Calu3 (cell line): Measurements from ENCODE around the gene SEC24A. TPM values are rescaled to one million over a fixed set of nuclear protein-coding genes. Genes with fewer than 3 reads are reported as not detected.

Experiments
- BruUV-seq: library from RNA; stranded (reverse); fragments of 400-500 nt; replicated peaks from 2 replicates; lab custom pipeline; 2021; lab: Mats Ljungman, UMichigan
- CTCF ChIA-PET: fragments of 300-600 bp; sonication (Branson Sonifier 250); formaldehyde crosslinking; loops from one replicate; lab custom pipeline; 2022; ENCODE audit warnings: antibody characterized with exemption; lab: Charles Lee
- DNase-seq: peaks from one replicate; pipeline ENCODE4 v3.0.0; 2022
- H3K27ac Mint-ChIP-seq: one replicate; pipeline ENCODE4 v1.8.0; 2022; ENCODE audit warnings: mixed read lengths; ENCODE audit not compliant: unreplicated experiment
- H3K27me3 Mint-ChIP-seq: one replicate; pipeline ENCODE4 v1.8.0; 2022; ENCODE audit warnings: mixed read lengths; ENCODE audit not compliant: unreplicated experiment
- H3K36me3 Mint-ChIP-seq: one replicate; pipeline ENCODE4 v1.8.0; 2022; ENCODE audit warnings: mild to moderate bottlenecking, moderate library complexity, mixed read lengths; ENCODE audit not compliant: insufficient read depth, unreplicated experiment
- H3K4me1 Mint-ChIP-seq: one replicate; pipeline ENCODE4 v1.8.0; 2022; ENCODE audit warnings: mild to moderate bottlenecking, low read depth, mixed read lengths; ENCODE audit not compliant: unreplicated experiment
- H3K4me3 Mint-ChIP-seq: one replicate; pipeline ENCODE4 v1.8.0; 2022; ENCODE audit warnings: mild to moderate bottlenecking, low read depth, moderate library complexity, mixed read lengths; ENCODE audit not compliant: unreplicated experiment
- H3K9me3 Mint-ChIP-seq: one replicate; pipeline ENCODE4 v1.8.0; 2022; ENCODE audit warnings: low read depth, mixed read lengths; ENCODE audit not compliant: unreplicated experiment
- CTCF ChIP-seq: fragments of 200-600 bp; IDR thresholded peaks from one replicate; pipeline ENCODE4 v1.8.0; 2022; ENCODE audit warnings: antibody characterized with exemption; ENCODE audit not compliant: unreplicated experiment
- intact Hi-C: fragments of 100-400 bp; cut with micrococcal nuclease; formaldehyde crosslinking; loops from one replicate; pipeline ENCODE4 v1.10.0; 2022; ENCODE audit not compliant: unreplicated experiment
- total RNA-seq: library from RNA; stranded (reverse); gene quantifications from 2 replicates; pipeline ENCODE4 v1.2.3, GENCODE V29; 2022

The SEC24A gene
- total RNA-seq, 1 experiment from 2014 or later = 35.2 TPM

GRCh38 chr5:134724872-134725271 lies 76.3 kb downstream of the SEC24A start:
- no peak for TF ChIP-seq CTCF
- Mint-ChIP-seq H3K4me3 (no peak overlapping the region), H3K27ac (no peak overlapping the region), H3K36me3 (peaks cover 16% of the 10 kb centered on the region), H3K27me3 (no peaks in the 10 kb centered on the region), H3K4me1 (no peaks in the 10 kb centered on the region), H3K9me3 (no peaks in the 10 kb centered on the region)
- CTCF ChIA-PET = interaction anchor here (1.0 kb wide), 1 partner anchor 137 kb away, joined by 3 read pairs; no protein-coding TSS in a partner anchor
- intact Hi-C loops = loop anchor here (5.0 kb wide), 1 partner anchor 48 kb away; no protein-coding TSS in a partner anchor
- DNase-seq = no peak
- BruUV-seq = no TSS peak

GRCh38 chr5:134732819-134733218 lies 84.2 kb downstream of the SEC24A start:
- Mint-ChIP-seq H3K9me3 (no peaks in the 10 kb centered on the region), H3K4me1 (no peaks in the 10 kb centered on the region), H3K27me3 (no peaks in the 10 kb centered on the region), H3K27ac (no peak overlapping the region), H3K4me3 (no peak overlapping the region), H3K36me3 (peaks cover 6% of the 10 kb centered on the region)
- no TSS peak for BruUV-seq
- intact Hi-C loops = loop anchor here (10.0 kb wide), 2 partner anchors 172 to 472 kb away; partner anchors contain the start of gene PCBD2
- TF ChIP-seq CTCF = no peak
- CTCF ChIA-PET = no interaction called here
- no peak for DNase-seq

GRCh38 chr5:134735243-134735642 lies 86.7 kb downstream of the SEC24A start:
- CTCF ChIA-PET = interaction anchor here (0.5 to 0.6 kb wide), 2 partner anchors 35 to 489 kb away, joined by 3 to 4 read pairs; no protein-coding TSS in a partner anchor

GRCh38 chr5:134736173-134736812 lies 87.7 kb downstream of the SEC24A start:
- peaks cover 5% of the 10 kb centered on the region for H3K4me1 Mint-ChIP-seq
- H3K36me3 Mint-ChIP-seq = peaks cover 23% of the 10 kb centered on the region
- no peak for DNase-seq
- CTCF ChIA-PET = interaction anchor here (1.1 to 1.3 kb wide), 2 partner anchors 149 to 169 kb away, joined by 3 read pairs; partner anchors contain the start of gene PCBD2
- no peak for TF ChIP-seq CTCF
- H3K27me3 Mint-ChIP-seq = no peaks in the 10 kb centered on the region
- BruUV-seq = no TSS peak
- H3K27ac Mint-ChIP-seq = no peak overlapping the region
- no peak overlapping the region for H3K4me3 Mint-ChIP-seq
- H3K9me3 Mint-ChIP-seq = no peaks in the 10 kb centered on the region
- intact Hi-C loops = loop anchor here (5.0 to 10.0 kb wide), 3 partner anchors 144 to 469 kb away; partner anchors contain the start of gene PCBD2

More at GRCh38 chr5:134735243-134735642, 86.7 kb downstream of the SEC24A start:
- no peak for DNase-seq
- Mint-ChIP-seq H3K4me3 (no peak overlapping the region), H3K27me3 (no peaks in the 10 kb centered on the region), H3K9me3 (no peaks in the 10 kb centered on the region), H3K27ac (no peak overlapping the region), H3K36me3 (peaks cover 23% of the 10 kb centered on the region), H3K4me1 (no peaks in the 10 kb centered on the region)
- BruUV-seq = no TSS peak
- TF ChIP-seq CTCF = no peak
- intact Hi-C loops = loop anchor here (5.0 to 10.0 kb wide), 3 partner anchors 143 to 470 kb away; partner anchors contain the start of gene PCBD2
